HUES6 (cell line): Measurements from ENCODE around the gene APPBP2.
"Not testable (repeated sequence)": the region's sequence is repeated elsewhere in the genome, so short reads cannot be mapped to it uniquely, and the experiment has no call there.

Experiments
- H3K27ac ChIP-seq: 2 replicates; pipeline ENCODE4 v1.7.0; 2013; ENCODE audit warnings: low read depth, mild to moderate bottlenecking, low read length, inconsistent platforms
- H3K27me3 ChIP-seq: 2 replicates; pipeline ENCODE4 v1.6.1; 2013; ENCODE audit warnings: low read length; ENCODE audit not compliant: control insufficient read depth, insufficient read depth
- H3K36me3 ChIP-seq: 2 replicates; pipeline ENCODE4 v1.6.1; 2013; ENCODE audit warnings: low read length; ENCODE audit not compliant: control insufficient read depth, insufficient read depth
- H3K4me1 ChIP-seq: 2 replicates; pipeline ENCODE4 v1.6.1; 2013; ENCODE audit warnings: low read length; ENCODE audit not compliant: control insufficient read depth, insufficient read depth
- H3K4me3 ChIP-seq: 2 replicates; pipeline ENCODE4 v1.5.1; 2013; ENCODE audit warnings: low read depth, low read length
- H3K9ac ChIP-seq: one replicate; pipeline ENCODE4 v1.6.1; 2013; ENCODE audit warnings: mild to moderate bottlenecking, low read length
- H3K9me3 ChIP-seq: 2 replicates; pipeline ENCODE4 v1.6.1; 2013; ENCODE audit warnings: low read depth, low read length; ENCODE audit not compliant: control insufficient read depth, insufficient read depth

APPBP2 gene

GRCh38 chr17:60419875-60420274 lies 106.2 kb downstream of the APPBP2 start:
- not testable (repeated sequence) for H3K9ac ChIP-seq, H3K36me3 ChIP-seq, H3K9me3 ChIP-seq, H3K27ac ChIP-seq, H3K4me3 ChIP-seq, H3K4me1 ChIP-seq
- peaks cover 12% of the 10 kb centered on the region for H3K27me3 ChIP-seq

GRCh38 chr17:60419003-60419402 lies 107.0 kb downstream of the APPBP2 start:
- H3K27ac ChIP-seq, H3K9me3 ChIP-seq, H3K4me1 ChIP-seq, H3K36me3 ChIP-seq, H3K9ac ChIP-seq, H3K4me3 ChIP-seq: not testable (repeated sequence)
- peaks cover 12% of the 10 kb centered on the region for H3K27me3 ChIP-seq

- H3K4me1 ChIP-seq, result 0 out of 2 replicates have a peak, but pooled peaks cover 2% of the 10 kb centered on the region
- no peak overlapping the region for H3K9ac ChIP-seq
- no peak overlapping the region for H3K27ac ChIP-seq
- no peaks in the 10 kb centered on the region for H3K36me3 ChIP-seq
- H3K4me3 ChIP-seq, result no peak overlapping the region
- H3K27me3 ChIP-seq, result no peaks in the 10 kb centered on the region
- H3K9me3 ChIP-seq, result 0 out of 2 replicates have a peak, but pooled peaks cover 2% of the 10 kb centered on the region
Observed at GRCh38 chr17:60416368-60416925, 109.6 kb downstream of the APPBP2 start.

DNA sequence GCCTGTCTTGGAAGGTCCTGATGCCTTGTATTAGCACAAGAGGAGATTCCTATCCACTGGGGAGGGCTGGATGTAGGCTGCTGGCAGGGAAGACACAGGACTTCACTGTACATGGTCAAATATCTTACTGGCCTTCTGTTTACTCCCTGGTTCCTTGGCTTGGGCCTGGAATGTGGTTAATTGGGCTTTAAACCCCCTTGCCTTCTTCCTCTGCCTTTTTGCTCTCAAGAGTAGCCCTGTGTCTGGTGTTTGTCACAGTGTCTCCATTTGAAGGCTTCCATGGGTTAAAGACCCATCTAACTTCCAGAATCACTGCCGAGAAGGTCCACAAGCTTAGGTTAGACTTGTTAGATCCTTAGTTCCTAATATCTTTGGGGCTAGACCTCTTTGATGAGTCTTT lies 110.9 kb downstream of the APPBP2 start:
- H3K36me3 ChIP-seq, result no peaks in the 10 kb centered on the region
- H3K27me3 ChIP-seq, result no peaks in the 10 kb centered on the region
- 0 out of 2 replicates have a peak, but pooled peaks cover 2% of the 10 kb centered on the region for H3K9me3 ChIP-seq
- no peak overlapping the region for H3K9ac ChIP-seq
- H3K4me1 ChIP-seq, result no peaks in the 10 kb centered on the region
- no peak overlapping the region for H3K4me3 ChIP-seq
- H3K27ac ChIP-seq, result no peak overlapping the region

DNA sequence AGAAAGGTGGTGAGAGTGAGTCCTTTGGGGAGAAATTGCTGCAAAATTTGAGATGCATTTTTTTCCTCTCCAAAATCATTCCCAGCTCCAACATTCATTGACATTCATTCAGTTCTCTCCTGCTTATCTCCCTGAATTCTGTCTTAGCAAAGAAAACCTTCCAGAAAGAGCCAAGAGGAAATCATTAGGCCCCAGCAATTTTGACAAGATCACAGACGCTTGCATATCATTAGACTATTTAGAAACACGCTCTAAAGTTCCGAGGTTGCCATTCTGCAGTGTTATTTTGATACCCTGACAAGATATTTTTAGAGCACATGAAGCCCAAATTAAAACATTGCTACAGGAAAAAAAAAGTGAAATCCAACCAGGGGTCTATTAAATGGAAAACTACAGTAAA lies 113.3 kb downstream of the APPBP2 start:
- H3K27me3 ChIP-seq, result no peaks in the 10 kb centered on the region
- no peak overlapping the region for H3K4me3 ChIP-seq
- H3K4me1 ChIP-seq, result no peaks in the 10 kb centered on the region
- H3K9me3 ChIP-seq, result 0 out of 2 replicates have a peak, but pooled peaks cover 13% of the 10 kb centered on the region
- no peak overlapping the region for H3K27ac ChIP-seq
- H3K36me3 ChIP-seq, result no peaks in the 10 kb centered on the region
- no peak overlapping the region for H3K9ac ChIP-seq

DNA sequence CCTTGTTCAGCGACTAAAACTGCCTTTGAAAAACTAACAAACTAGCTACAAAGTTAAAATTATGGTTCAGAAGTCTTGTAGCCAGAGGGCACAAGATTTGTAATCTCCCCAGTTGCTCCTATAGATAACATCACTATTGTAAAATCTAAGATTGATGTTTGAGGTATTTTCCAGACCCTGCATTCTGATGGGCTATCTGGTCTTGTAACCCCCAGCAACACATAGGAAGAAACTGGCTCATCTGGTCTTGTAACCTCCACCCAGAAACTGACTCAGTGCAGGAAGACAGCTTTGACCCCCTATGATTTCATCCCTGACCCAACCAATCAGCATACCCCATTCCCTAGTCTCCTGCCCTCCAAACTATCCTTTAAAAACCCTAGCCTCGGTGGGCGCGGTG lies 116.0 kb downstream of the APPBP2 start:
- H3K4me3 ChIP-seq, result no peak overlapping the region
- 0 out of 2 replicates have a peak, but pooled peaks cover 13% of the 10 kb centered on the region for H3K9me3 ChIP-seq
- H3K4me1 ChIP-seq, result no peaks in the 10 kb centered on the region
- H3K36me3 ChIP-seq, result no peaks in the 10 kb centered on the region
- H3K9ac ChIP-seq, result no peak overlapping the region
- H3K27me3 ChIP-seq, result no peaks in the 10 kb centered on the region
- H3K27ac ChIP-seq, result no peak overlapping the region

- no peak overlapping the region for H3K9ac ChIP-seq
- no peaks in the 10 kb centered on the region for H3K36me3 ChIP-seq
- H3K4me3 ChIP-seq, result no peak overlapping the region
- H3K4me1 ChIP-seq, result no peaks in the 10 kb centered on the region
- H3K27me3 ChIP-seq, result no peaks in the 10 kb centered on the region
- 0 out of 2 replicates have a peak, but pooled peaks cover 13% of the 10 kb centered on the region for H3K9me3 ChIP-seq
- H3K27ac ChIP-seq, result no peak overlapping the region
Observed at GRCh38 chr17:60406887-60407286, 119.2 kb downstream of the APPBP2 start.

DNA sequence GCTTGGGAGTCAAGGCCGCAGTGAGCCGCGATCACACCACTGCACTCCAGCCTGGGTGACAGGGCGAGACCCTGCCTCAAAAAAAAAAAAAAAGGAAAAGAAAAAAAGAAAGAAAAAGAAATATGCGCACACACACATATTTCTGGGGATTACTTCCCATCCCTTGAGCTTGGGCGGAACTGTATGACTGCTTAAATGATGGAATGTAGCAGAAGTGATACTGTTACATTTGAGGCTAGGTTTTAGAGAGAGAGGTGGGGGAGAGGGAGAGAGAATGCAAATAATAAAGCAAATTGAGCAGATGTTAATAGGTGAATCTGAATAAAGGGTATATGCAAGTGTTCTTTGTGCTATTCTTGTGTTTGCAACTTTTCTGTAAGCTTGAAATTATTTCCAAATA lies 122.1 kb downstream of the APPBP2 start:
- H3K36me3 ChIP-seq, result no peaks in the 10 kb centered on the region

DNA sequence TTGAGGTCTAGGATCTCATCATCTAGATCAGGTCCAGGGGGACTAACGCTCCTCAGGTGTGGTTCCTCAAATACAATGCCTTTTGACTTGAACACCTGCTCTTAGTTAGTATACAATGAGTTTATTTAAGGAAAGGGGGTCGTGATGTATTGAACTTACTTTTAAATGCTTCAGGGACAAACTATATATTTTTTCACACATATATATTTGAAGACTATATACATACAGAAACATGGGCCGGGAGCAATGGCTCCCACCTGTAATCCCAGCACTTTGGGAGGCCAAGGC lies 122.6 kb downstream of the APPBP2 start:
- no peaks in the 10 kb centered on the region for H3K9me3 ChIP-seq

More for the DNA sequence above, 122.1 kb downstream of the APPBP2 start:
- Histone ChIP-seq H3K9ac (no peak overlapping the region), H3K4me3 (no peak overlapping the region), H3K4me1 (no peaks in the 10 kb centered on the region), H3K27me3 (no peaks in the 10 kb centered on the region), H3K9me3 (0 out of 2 replicates have a peak, but pooled peaks cover 3% of the 10 kb centered on the region), H3K27ac (no peak overlapping the region)

DNA sequence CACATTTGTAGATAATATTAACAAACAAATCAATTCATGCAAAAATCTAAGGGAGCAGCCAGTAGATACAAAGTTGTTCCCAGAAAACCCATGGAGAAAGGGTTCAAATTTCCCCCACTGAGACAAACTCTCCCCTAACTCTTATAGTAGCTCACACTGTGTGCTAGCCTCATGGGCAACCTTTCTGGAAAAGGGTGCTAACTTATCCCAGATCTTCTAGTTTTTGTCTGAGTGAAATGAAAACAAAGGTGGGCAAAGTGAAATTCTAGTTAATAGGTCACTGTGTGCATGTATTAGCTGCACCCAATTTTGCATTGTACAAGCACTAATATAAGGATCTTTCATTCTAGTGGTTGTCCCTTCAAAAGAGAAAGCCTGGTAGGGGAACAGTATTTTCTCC lies 124.2 kb downstream of the APPBP2 start:
- H3K27me3 ChIP-seq, result no peaks in the 10 kb centered on the region
- H3K9me3 ChIP-seq, result no peaks in the 10 kb centered on the region
- no peaks in the 10 kb centered on the region for H3K36me3 ChIP-seq
- no peak overlapping the region for H3K27ac ChIP-seq
- no peaks in the 10 kb centered on the region for H3K4me1 ChIP-seq
- no peak overlapping the region for H3K4me3 ChIP-seq
- no peak overlapping the region for H3K9ac ChIP-seq

More for the DNA sequence above, 122.6 kb downstream of the APPBP2 start:
- Histone ChIP-seq H3K27ac (no peak overlapping the region), H3K4me3 (no peak overlapping the region), H3K36me3 (no peaks in the 10 kb centered on the region), H3K9ac (no peak overlapping the region), H3K27me3 (no peaks in the 10 kb centered on the region), H3K4me1 (no peaks in the 10 kb centered on the region)

GRCh38 chr17:60398227-60398959 lies 127.6 kb downstream of the APPBP2 start:
- Histone ChIP-seq H3K36me3 (no peaks in the 10 kb centered on the region), H3K9me3 (no peaks in the 10 kb centered on the region), H3K4me1 (no peaks in the 10 kb centered on the region), H3K9ac (no peak overlapping the region), H3K27me3 (no peaks in the 10 kb centered on the region), H3K27ac (no peak overlapping the region), H3K4me3 (no peak overlapping the region)
